NCI-H748 treated with DMSO at 0.1 percent for 48 hours (cell line): ENCODE data around the gene USP1.

ENCODE experiments used
- DNase-seq: peaks from one replicate; lab custom pipeline; 2025; lab: John Stamatoyannopoulos, UW

USP1 gene

DNA sequence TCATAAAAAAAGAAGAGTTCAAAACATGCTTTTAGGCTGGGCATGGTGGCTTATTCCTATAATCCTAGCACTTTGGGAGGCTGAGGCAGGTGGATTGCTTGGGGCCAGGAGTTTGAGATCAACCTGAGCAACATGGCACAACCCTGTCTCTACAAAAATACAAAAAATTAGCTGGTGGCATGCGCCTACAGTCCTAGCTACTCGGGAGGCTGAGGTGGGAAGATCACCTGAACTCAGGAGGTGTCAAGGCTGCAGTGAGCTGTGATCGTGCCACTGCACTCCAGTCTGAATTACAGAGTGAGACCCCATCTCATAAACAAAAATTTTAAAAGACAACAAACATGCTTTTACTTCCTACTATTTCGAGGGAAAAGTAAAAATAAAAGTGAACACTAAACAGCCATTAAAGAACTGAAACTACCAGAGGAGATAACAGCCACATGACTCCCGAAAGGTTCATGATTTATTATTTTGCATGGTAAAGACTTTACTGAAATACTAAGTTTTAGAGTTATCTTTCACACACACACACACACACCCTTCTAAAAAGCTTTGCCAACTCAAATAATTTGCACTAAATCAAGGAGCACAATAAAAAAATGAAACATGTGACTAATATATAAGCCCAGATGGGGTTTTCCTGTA is 48.1 kb downstream of the USP1 start:
- no peak for DNase-seq

DNA sequence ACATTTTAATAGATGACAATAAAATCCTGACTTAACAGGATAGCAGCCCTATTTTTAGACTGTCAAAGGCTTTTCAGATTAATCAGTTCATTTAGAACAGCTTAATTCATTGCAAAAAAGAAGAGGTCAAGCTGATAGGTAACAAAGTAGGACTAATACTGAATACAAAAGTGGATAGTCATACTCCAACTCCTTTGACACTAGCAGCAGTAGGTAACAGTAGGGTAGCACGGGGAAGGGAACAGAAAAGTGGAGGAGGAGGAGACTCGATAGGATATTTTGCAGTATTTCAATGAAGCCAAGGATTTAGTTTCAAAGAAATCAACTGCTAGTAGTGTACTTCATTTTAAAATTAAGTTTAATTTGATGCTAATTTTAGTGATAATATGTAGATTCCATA is 51.1 kb downstream of the USP1 start:
- DNase-seq: no peak

DNA sequence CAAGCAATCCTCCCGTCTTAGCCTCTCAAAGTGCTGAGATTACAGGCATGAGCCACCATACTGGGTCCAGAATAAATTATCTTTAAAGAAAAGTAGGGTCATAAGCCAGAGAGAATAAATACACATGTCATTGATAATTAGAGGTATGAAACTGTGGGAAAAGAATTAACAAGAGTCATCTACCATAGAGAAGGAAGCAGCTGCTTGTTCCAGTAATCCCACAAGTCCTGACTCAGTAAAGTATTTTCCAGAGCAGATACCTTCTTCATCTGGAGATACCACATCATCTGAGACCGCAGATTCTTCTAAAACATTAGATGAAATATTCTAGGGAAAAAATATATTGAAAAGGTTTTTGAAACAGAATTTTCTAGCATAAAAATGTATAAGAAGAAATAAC is 55.7 kb downstream of the USP1 start:
- DNase-seq: no peak

DNA sequence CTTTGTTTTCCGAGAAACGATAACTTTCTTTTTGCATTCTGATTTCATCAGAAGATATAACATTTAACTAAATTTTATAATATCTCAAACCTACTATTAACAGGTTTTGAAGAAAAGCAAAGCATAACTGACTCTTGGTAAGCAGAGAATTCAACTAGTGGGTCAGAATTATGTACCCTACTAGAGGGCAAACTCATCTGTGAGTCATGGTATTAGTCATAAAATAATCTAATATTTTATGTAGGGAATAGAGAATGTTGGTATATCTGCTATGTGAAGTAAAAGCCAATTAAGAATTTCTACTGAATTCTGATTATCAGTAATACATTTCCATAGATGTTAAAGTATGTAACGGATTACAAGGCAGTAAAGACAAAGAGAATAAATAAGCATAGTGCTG is 56.8 kb downstream of the USP1 start:
- no peak for DNase-seq

DNA sequence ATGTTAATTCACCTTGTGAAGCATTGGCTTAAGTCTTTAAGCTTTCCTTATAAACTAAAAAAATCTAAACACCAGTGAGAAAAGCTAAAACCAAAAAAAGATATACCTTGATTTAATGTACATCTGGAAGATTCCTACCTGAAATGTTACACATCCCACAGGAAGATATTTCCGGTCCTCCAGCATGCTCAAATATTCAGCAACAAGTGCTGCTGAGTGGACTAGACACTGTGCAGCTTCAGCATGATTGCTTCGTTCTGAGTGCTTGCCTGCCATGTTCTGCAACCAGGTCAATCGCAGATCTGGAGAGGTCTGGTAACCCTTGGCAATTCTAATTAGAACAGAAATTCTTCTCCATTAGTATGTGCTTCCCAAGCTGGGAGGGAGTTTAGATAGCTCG is 57.3 kb downstream of the USP1 start:
- DNase-seq: no peak

GRCh38 chr1:62500210-62500609 is 63.4 kb downstream of the USP1 start:
- DNase-seq: no peak
